Transverse colon (tissue), 4 donors: Measurements from ENCODE around the gene CKB. TPM values are rescaled to one million over a fixed set of nuclear protein-coding genes. Genes with fewer than 3 reads are reported as not detected.

Experiments used
- DNase-seq: peaks from one replicate; pipeline ENCODE4 v3.0.0-alpha.2; 2019
- H3K27ac ChIP-seq, 4 donors: fragments of 200-600 bp; sonication (generic); 2 replicates each; pipeline ENCODE4 v1.5.1; 2016 to 2018; ENCODE audit warnings: inconsistent platforms in 4 of 4
- H3K27me3 ChIP-seq: fragments of 200-600 bp; sonication (generic); 2 replicates; pipeline ENCODE4 v1.5.1; 2017; ENCODE audit warnings: inconsistent platforms
- H3K36me3 ChIP-seq, 4 donors: fragments of 200-600 bp; sonication (generic); 2 replicates each; pipeline ENCODE4 v1.5.1; 2017 to 2019; ENCODE audit warnings: inconsistent platforms in 4 of 4
- H3K4me1 ChIP-seq, 4 donors: fragments of 200-600 bp; sonication (generic); 2 replicates each; pipeline ENCODE4 v1.5.1; 2017 to 2020; ENCODE audit warnings: inconsistent platforms in 4 of 4
- H3K4me3 ChIP-seq, 4 donors: fragments of 200-600 bp; sonication (generic); 1 replicate in 1 of 4; 2 replicates in 3 of 4; pipeline versions ENCODE4 v1.5.1 to v1.6.1; 2017 to 2019; ENCODE audit warnings: inconsistent platforms in 4 of 4
- H3K9me3 ChIP-seq, 2 donors: fragments of 200-600 bp; sonication (generic); 2 replicates each; pipeline ENCODE4 v1.5.1; 2017 to 2019; ENCODE audit warnings: inconsistent platforms in 2 of 2
- CTCF ChIP-seq, 5 experiments: fragments of 200-600 bp in 3 of 5; fragments of 450-650 bp in 2 of 5; sonication (generic) in 3 of 5; IDR thresholded peaks; 1 replicate in 2 of 5; 2 replicates in 3 of 5; pipeline ENCODE4 v1.5.1; 2016 to 2017; ENCODE audit warnings: antibody characterized with exemption in 5 of 5, inconsistent platforms in 3 of 5, mild to moderate bottlenecking in 2 of 5, moderate library complexity in 1 of 5
- EP300 ChIP-seq: sonication (generic); formaldehyde crosslinking; IDR thresholded peaks from one replicate; pipeline ENCODE4 v1.6.1; 2017; ENCODE audit warnings: antibody characterized with exemption, low read depth
- POLR2A ChIP-seq: fragments of 450-650 bp; IDR thresholded peaks from one replicate; pipeline ENCODE4 v1.6.1; 2016; ENCODE audit warnings: antibody characterized with exemption, mild to moderate bottlenecking, moderate library complexity
- POLR2AphosphoS5 ChIP-seq, 3 donors: sonication (generic); formaldehyde crosslinking; IDR thresholded peaks; one replicate each; pipeline ENCODE4 v1.6.1; 2016; ENCODE audit warnings: antibody characterized with exemption in 3 of 3
- WGBS, 2 donors: methylation state at CpG; one replicate each; pipeline ENCODE4 v1.1.5; 2018; ENCODE audit warnings: low coverage in 1 of 2; 5-methylcytosine and 5-hydroxymethylcytosine counted together
- in situ Hi-C, 4 donors: fragments of 200-750 bp; cut with MboI; loops; one replicate each; pipeline versions ENCODE4 v1.15.0 to v1.15.1; 2017; ENCODE audit warnings: low sequenced_read_pairs in 3 of 4, low pct_ligation_motif_present in 1 of 4, low pct_unique_long_range_greater_than_20kb in 1 of 4
- intact Hi-C: fragments of 100-400 bp; cut with DNase I; formaldehyde crosslinking; loops from one replicate; pipeline ENCODE4 v1.15.1; 2023; ENCODE audit warnings: low total_unique reads
- total RNA-seq, 4 donors: library from RNA; depleted of rRNA; stranded (reverse); fragments of >200 nt; gene quantifications; one replicate each; pipeline ENCODE4 v1.1.0, GENCODE V29; 2016

CKB gene
- total RNA-seq, 4 donors from 2014 or later = 504 to 5,877 (median 3,263) TPM

GRCh38 chr14:103529383-103530365 is 7.0 kb upstream of the CKB start:
- WGBS, 2 donors = 47% methylated on average over 42 of the region's 42 CpGs; no CpG with 5 or more reads in 1 of the 2 donors
- in situ Hi-C loops = no loop called here
- peaks cover 42 to 80% (median 63%) of the 10 kb centered on the region in 4 donors for H3K4me1 ChIP-seq

GRCh38 chr14:103528587-103529382 is 6.2 kb upstream of the CKB start, which contains the start of gene TRMT61A:
TSS of gene TRMT61A (plus strand) at chr14:103529196. CDS start at chr14:103529979, 783 bp downstream.
- 2% methylated on average over 47 of the region's 70 CpGs; no CpG with 5 or more reads in 1 of the 2 donors for WGBS, 2 donors
- in situ Hi-C loops = no loop called here
- Histone ChIP-seq H3K27me3 (no peaks in the 10 kb centered on the region), H3K9me3 (no peaks in the 10 kb centered on the region), H3K36me3 (no peaks in the 10 kb centered on the region), H3K4me1 (peaks cover 41 to 77% (median 68%) of the 10 kb centered on the region in 4 donors), H3K27ac (peak within 1 kb of the TSS; percentile 89 to 95 (median 94)), H3K4me3 (peak within 1 kb of the TSS; percentile 61 to 98 (median 84))
- no peak for TF ChIP-seq CTCF (IDR thresholded peaks at IDR 0.05)
- peak; percentile 78 for TF ChIP-seq POLR2A
- TF ChIP-seq POLR2AphosphoS5 (IDR thresholded peaks at IDR 0.05) = peak; percentile 77 to 89 (median 89)
- TF ChIP-seq EP300 = no peak
- intact Hi-C loops = loop anchor here (1.0 kb wide), 1 partner anchor 25 kb away; no protein-coding TSS in a partner anchor
- peak; percentile 91 for DNase-seq

More at GRCh38 chr14:103529383-103530365, 7.0 kb upstream of the CKB start:
- no peaks in the 10 kb centered on the region for H3K9me3 ChIP-seq
- peak; percentile 8 for DNase-seq
- no peaks in the 10 kb centered on the region for H3K27me3 ChIP-seq
- no peaks in the 10 kb centered on the region for H3K36me3 ChIP-seq
- peak overlapping the region; percentile 61 to 98 (median 84) for H3K4me3 ChIP-seq
- intact Hi-C loops = no loop called here
- peak overlapping the region; percentile 89 to 95 (median 94) for H3K27ac ChIP-seq
- no peak for TF ChIP-seq CTCF (IDR thresholded peaks at IDR 0.05)
- TF ChIP-seq POLR2A = no peak
- no peak for TF ChIP-seq EP300
- no peak for TF ChIP-seq POLR2AphosphoS5 (IDR thresholded peaks at IDR 0.05)

- WGBS, 2 donors = 30% methylated on average over 9 of the region's 10 CpGs; no CpG with 5 or more reads in 1 of the 2 donors
- Histone ChIP-seq H3K27me3 (peaks cover under 1% of the 10 kb centered on the region), H3K4me3 (peak overlapping the region; percentile 51 to 98 (median 84)), H3K4me1 (peaks cover 45 to 81% (median 70%) of the 10 kb centered on the region in 4 donors), H3K27ac (peak overlapping the region; percentile 89 to 95 (median 94)), H3K9me3 (no peaks in the 10 kb centered on the region), H3K36me3 (no peaks in the 10 kb centered on the region)
- DNase-seq = peak; percentile 56
- in situ Hi-C loops = no loop called here
- intact Hi-C loops = loop anchor here (1.0 kb wide), 1 partner anchor 25 kb away; no protein-coding TSS in a partner anchor
- TF ChIP-seq EP300 = no peak
- peak in 1 of 3 donors; percentile 30 for TF ChIP-seq POLR2AphosphoS5 (IDR thresholded peaks at IDR 0.05)
Observed at GRCh38 chr14:103528146-103528586, 5.5 kb upstream of the CKB start.

- TF ChIP-seq CTCF (IDR thresholded peaks at IDR 0.05) (no peak), POLR2AphosphoS5 (IDR thresholded peaks at IDR 0.05) (no peak), EP300 (no peak), POLR2A (no peak)
- Histone ChIP-seq H3K27me3 (peaks cover 4% of the 10 kb centered on the region), H3K4me1 (peaks cover 47 to 81% (median 73%) of the 10 kb centered on the region in 4 donors), H3K27ac (peak overlapping the region; percentile 89 to 95 (median 94)), H3K4me3 (peak overlapping the region in 2 of 4 donors; percentile 84 to 98), H3K36me3 (no peaks in the 10 kb centered on the region), H3K9me3 (no peaks in the 10 kb centered on the region)
- intact Hi-C loops (loop anchor here (1.0 kb wide), 1 partner anchor 26 kb away; no protein-coding TSS in a partner anchor), in situ Hi-C loops (no loop called here)
- DNase-seq = peak; percentile 24
- 73% methylated on average over 14 of the region's 14 CpGs; no CpG with 5 or more reads in 1 of the 2 donors for WGBS, 2 donors
Observed at GRCh38 chr14:103527408-103528145, 4.9 kb upstream of the CKB start.
